GM19240 (cell line): ENCODE measurements around the gene NR4A2.

ENCODE experiments used
- DNase-seq: peaks from one replicate; pipeline ENCODE4 v3.0.0; 2011; ENCODE audit warnings: low spot score; ENCODE audit not compliant: insufficient read length

The NR4A2 gene

DNA sequence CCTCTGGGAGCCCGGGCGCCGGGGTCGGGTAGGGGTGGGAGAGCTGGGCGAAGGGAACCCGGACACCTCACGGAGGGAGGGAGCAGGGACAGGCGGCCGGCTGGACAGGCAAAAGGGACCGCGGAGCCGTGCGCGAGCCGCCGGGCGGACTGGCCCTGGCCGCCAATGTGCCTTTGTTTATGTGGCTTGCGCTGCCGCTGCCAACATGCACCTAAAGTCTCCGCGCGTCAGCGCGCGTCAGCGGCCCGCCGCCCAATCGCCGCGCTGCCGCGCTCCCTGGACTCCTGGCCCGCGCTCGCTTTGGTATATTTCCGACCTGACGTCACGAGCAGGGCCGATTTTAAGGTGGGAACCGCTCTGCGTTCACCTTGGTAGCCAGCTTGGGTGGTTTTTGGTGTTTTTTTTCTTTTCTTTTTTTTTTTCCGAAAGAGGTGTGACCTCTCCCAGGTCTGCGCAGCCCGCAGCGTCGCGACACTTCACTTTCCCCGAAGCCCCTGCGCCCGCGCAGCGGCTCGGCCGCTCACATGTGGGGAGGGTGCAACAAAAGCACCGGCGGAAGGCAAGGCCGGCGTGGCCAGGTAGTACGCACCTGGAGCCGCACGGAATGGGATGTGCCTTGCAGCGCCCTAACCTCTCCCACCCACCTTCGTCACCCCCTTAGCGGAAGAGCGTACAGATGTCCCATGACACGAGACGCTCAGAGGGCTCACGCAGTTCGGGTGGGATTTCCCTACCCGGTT is at the start of gene NR4A2:
Gene NR4A2 (minus strand): TSS at position 188 of the 740 bp plus-strand sequence. CDS start 2,535 bp downstream, outside the sequence.
- no peak for DNase-seq

DNA sequence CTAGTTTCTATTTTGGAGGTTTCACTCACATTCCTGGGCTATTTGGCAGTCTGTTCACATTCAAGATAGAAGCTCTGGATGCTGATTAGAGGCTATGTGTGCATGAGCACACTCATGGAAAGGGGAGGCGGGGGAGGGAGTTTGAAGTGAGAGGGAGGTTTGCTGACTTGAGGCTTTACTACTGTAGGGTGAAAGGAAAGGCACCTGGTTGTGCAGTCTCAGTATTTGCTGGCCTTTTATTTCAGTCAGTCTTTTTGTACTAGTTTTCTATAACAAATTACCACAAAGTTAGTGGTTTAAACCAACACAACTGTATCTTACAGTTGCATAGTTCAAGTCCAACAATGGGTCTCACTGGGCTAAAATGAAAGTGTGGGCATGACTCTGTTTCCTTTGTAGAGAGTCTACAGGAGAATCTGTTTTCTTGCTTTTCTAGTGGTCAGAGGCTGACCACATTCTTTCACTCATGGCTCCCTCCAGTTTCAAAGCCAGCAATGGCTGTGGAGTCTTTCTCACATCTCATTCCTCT is 47.7 kb upstream of the NR4A2 start:
- DNase-seq: no peak

DNA sequence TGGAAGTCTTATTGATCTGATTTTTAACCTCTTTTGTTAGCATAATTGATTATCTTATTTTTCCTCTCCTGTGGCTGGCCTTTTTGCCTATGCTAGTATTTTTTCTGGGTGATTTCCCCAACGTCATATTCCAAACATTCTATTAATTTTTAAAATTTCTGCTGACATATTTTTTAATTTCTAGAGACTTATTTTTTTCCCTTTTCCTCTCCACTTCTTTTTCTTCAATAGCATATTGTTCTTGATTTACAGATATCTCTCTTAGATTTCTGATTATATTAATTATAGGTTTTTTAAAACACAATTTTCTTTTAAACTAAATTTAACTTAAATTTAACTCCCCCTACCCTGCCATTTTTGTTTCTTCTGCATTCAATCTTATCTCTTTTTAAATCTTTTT is 47.2 kb upstream of the NR4A2 start:
- DNase-seq: no peak

GRCh38 chr2:156379071-156379470 is 46.5 kb upstream of the NR4A2 start:
- no peak for DNase-seq

DNA sequence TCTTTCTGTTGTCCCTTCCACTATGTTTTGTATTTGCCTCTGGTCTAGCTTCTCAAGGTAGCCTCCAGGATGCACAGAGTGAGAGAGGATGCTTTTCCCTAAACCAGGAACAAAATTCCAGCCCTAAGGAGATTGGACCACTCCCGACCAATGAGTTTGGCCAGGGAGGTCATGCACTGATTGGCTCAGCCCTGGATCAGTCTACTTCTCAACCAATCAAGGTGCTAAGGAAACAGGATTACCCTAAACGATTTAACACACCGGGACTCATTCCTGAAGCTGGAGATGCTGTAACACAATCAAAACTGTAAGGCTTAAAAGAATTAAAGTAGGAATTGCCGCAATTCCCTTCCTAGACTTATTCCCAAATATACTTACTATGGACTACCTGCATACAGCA is 34.2 kb upstream of the NR4A2 start:
- no peak for DNase-seq

DNA sequence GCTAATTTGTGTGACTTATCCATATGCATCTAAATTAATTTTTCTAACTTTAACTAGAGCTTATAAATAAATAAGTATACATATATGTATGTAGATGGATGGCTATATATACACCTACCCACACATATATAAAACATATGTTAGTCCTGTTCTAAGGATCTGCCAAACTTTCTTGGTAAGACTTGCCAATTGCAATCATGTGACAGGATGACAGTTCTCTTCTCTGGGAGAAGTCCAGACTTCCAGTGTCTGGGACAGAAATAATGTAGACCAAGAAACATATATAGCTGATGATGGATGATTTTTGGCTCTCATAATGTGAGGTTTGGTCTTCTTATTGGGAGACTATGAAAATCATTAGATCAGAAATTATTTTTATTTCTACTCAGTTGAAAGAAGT is 30.6 kb upstream of the NR4A2 start:
- no peak for DNase-seq

GRCh38 chr2:156356014-156356754 is 23.7 kb upstream of the NR4A2 start:
- DNase-seq: no peak

- no peak for DNase-seq
Measured at GRCh38 chr2:156352911-156353310, 20.4 kb upstream of the NR4A2 start.

DNA sequence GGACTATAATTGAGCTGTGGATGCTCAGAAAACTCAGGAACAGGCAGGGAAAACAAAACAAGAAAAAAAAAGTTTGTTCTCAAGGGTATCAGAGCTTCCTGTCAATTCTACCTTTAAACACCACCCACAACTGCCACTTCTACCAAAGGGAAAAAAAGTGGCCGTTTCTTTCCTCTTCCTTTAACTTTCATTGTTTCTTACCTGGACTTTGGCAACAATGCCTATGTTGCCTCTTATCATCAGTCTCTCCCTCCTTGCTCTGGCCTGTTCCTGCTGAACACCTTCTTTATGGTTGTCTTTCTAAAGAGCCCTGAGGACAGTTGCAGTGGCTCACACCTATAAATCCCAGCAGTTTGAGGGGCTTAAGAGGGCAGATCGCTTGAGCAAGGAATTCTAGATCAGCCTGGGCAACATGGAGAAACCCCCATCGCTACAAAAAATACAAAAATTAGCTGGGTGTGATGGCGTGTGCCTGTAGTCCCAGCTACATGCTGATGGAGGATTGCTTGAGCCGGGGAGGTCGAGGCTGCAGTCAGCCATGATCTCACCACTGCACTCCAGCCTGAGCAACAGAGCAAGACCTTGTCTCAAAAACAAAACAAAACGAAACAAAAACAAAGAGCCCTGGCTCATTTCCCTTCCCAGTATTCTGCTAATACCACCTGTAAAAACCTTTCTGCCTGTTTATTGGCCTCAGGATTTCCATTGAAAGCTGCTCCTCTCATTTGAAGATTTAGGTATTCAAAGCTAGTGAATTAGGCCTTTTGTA is 18.0 kb upstream of the NR4A2 start:
- no peak for DNase-seq

DNA sequence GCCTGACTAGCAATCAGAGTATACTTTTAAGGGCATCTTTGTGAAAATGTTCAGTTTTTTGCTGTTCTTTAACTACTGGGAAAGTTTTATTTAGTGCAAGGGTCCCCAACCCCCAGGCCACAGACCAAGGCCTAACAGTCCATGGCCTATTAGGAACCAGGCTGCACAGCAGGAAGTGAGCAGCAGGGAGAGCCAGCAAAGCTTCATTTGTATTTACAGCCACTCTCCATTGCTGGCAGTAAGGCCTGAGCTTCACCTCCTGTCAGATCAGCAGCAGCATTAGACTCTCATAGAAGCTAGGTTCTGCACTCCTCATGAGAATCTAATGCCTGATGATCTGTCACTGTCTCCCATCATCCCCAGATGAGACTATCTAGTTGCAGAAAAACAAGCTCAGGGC is 17.1 kb upstream of the NR4A2 start:
- DNase-seq: no peak

DNA sequence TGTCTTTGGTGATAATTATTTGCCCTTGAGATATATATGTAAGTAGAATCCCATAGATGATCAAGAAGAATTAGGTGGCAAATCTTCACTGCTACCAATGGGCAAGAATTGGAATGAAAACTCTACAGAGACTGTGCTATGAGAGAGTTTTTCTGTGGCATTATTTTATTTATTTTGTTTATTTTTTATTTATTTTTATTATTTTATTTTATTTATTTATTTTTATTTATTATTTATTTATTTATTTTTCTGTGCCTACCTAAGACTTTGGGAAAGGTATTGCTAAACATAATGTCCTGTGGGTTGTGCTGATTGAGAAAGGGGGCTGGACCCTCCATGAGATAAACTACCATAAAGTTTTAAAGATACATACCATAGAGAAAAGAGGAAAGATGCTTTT is 16.6 kb upstream of the NR4A2 start:
- DNase-seq: no peak

GRCh38 chr2:156347431-156347830 is 14.9 kb upstream of the NR4A2 start:
- DNase-seq: no peak

- no peak for DNase-seq
Measured at GRCh38 chr2:156346731-156347130, 14.2 kb upstream of the NR4A2 start.

DNA sequence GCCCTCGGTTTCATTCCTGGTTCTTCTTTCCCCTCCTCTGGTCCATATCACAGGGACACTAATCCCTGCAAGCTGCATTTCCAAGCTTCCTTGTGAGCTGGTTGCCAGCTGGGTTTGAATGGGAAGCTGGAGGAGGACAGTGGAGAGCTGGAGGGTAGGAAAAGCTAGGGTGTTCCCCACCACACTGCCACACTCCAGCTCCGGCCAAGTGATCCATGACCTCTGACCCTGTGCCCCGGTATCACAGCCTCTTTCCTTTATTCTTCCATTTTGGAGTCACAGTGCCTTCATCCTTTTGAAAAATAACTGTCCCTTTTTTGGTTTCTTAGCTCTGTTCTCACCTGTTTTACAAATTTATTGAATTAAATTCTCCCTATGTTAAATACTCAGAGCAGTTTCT is 13.1 kb upstream of the NR4A2 start:
- no peak for DNase-seq

- no peak for DNase-seq
Measured at GRCh38 chr2:156343940-156344301, 11.4 kb upstream of the NR4A2 start.

DNA sequence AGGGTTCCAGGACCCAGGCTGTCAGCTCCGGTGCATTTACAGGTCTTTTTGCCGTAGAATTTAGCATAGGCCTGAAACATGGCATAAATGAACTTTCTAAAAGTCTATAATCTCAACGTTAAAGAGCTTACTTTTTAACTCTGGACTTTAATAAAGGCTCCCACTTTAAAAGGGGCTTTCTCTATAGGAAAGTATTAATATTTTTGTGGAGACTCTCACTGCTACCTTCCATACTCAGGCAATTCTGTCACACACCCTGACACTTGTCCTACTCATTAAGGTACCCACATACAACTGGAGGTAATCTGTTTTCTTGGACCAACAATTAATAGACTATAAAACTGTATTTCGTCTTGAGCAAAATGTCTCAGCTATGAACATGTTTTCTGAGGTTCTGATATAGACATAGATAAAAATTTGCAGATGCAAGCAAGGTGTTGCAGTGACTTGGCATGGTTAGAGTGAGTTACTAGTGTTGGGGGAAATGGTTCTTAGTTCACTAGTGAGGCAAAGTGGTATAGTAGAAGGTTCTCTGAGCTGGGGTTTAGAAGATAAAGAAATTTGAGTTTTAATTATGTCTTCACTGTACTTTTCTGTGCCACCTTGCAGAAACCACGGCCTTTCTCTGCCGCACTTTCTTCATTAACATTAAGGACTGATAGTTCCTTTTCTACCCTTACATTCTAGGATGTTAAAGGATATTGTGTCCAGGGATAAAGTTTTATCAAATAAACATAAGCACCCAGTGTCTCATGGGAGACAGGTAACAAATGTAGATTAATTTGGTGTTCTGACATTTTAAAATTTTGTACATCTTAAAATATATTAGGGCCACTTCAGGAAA is 10.8 kb upstream of the NR4A2 start:
- no peak for DNase-seq

DNA sequence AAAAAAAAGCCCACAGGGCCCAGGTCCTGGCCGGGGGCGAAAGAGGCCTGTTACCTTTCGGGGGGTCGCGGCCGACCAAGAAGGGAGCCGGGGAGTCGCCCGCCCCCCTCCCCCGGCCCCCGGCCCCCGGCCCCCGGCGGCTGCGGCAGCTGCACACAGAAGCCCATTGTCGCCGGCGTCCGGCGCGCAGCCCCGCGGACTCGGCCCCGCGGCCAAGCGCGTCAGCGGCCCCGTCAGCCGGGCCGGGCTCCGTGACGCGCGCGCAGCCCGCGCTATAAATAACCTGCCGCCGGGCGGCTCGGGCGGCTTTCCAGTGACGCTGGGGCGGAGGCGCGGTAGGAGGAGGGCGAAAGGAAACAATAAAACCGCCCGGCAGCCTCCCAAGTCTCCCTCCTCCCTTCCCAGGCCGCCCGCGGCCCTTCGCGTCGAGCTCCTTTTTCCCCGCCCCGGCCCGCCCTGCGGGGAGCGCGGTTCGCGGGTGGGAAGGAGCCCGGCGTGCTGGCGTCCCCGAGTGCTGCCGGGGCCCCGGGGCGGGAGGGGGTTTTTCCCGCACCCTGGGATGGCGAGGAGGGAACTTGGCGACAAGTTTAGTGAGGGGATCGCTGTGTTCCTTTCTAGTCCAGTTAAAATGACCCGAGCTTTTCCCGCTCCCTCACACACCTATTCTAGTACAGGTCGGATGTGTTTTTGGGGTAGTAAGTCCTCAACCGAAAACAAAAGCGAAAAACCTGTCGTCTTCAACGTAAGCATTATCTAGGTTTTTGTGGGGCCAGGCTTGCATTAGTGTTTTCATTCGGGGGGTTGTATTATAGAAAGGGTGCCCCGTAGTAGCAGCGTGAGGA is 10.0 kb upstream of the NR4A2 start:
- no peak for DNase-seq

- peak; percentile 68 for DNase-seq
Measured at GRCh38 chr2:156341452-156342253, 9.1 kb upstream of the NR4A2 start.

DNA sequence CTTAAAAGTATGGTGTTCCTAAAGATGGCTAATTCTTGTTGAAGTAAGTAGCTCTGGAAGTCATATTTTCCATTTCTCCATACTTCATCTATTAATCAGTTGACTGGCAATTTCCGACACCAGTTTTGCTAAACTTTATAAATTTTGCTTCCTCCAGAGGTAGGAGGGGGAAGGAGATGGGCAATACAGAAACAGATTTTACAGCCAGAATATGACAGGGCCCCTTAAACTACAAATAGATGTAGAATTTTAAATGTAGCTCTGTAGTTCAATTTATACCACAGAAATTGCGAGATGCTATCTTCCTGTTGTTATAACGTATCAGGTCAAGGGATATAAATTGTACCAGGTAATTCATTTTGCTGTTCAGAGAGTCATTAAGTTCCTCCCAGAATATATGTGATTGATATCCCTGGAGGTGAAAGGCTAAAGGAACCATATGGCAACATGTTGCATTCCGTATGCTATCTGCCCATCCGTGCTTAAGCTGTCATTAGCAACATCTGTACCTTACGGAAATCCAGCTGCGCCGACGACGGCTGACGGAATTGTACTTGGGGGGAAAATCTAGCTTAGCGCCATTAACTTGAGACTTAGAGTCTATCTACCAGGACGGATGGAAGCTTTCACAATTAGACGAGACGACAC is 8.4 kb upstream of the NR4A2 start:
- DNase-seq: no peak
